Muscle layer of duodenum (tissue), 2 donors: ENCODE data around the gene CDC27.

Experiments used
- H3K27ac ChIP-seq: one replicate; pipeline ENCODE4 v1.7.0; 2013; ENCODE audit warnings: mild to moderate bottlenecking, low read length
- H3K27me3 ChIP-seq: one replicate; pipeline ENCODE4 v1.7.0; 2013; ENCODE audit warnings: low read depth, mild to moderate bottlenecking, control low read depth, low read length
- H3K36me3 ChIP-seq, 2 donors: one replicate each; pipeline ENCODE4 v1.7.0; 2013; ENCODE audit warnings: low read length in 2 of 2, control low read depth in 1 of 2, mild to moderate bottlenecking in 1 of 2; ENCODE audit not compliant: insufficient read depth in 2 of 2, control insufficient read depth in 1 of 2
- H3K4me1 ChIP-seq, 2 donors: one replicate each; pipeline ENCODE4 v1.7.0; 2013; ENCODE audit warnings: low read length in 2 of 2, mild to moderate bottlenecking in 2 of 2, control low read depth in 1 of 2, moderate library complexity in 1 of 2; ENCODE audit not compliant: insufficient read depth in 2 of 2, control insufficient read depth in 1 of 2
- H3K4me3 ChIP-seq, 2 donors: one replicate each; pipeline ENCODE4 v1.7.0; 2013; ENCODE audit warnings: low read length in 2 of 2, low read depth in 1 of 2, mild to moderate bottlenecking in 1 of 2
- H3K9me3 ChIP-seq, 2 donors: one replicate each; pipeline ENCODE4 v1.7.0; 2013; ENCODE audit warnings: low read length in 2 of 2, control low read depth in 1 of 2, mild to moderate bottlenecking in 1 of 2; ENCODE audit not compliant: control insufficient read depth in 1 of 2
- donor health status: healthy.

Gene CDC27

GRCh38 chr17:47205419-47205963 lies 16.4 kb upstream of the CDC27 start:
- H3K36me3 ChIP-seq, result no peaks in the 10 kb centered on the region
- no peaks in the 10 kb centered on the region for H3K27me3 ChIP-seq
- peak overlapping the region in 1 of 2 donors; percentile 2 for H3K4me3 ChIP-seq
- H3K27ac ChIP-seq, result peak overlapping the region; percentile 64
- peaks cover 9 to 14% of the 10 kb centered on the region in 2 donors for H3K4me1 ChIP-seq
- H3K9me3 ChIP-seq, result no peaks in the 10 kb centered on the region

GRCh38 chr17:47204722-47205418 lies 15.8 kb upstream of the CDC27 start:
- Histone ChIP-seq H3K36me3 (no peaks in the 10 kb centered on the region), H3K9me3 (no peaks in the 10 kb centered on the region), H3K27ac (peak overlapping the region; percentile 64), H3K4me1 (peaks cover 9 to 14% of the 10 kb centered on the region in 2 donors), H3K4me3 (peak overlapping the region in 1 of 2 donors; percentile 2), H3K27me3 (no peaks in the 10 kb centered on the region)

- Histone ChIP-seq H3K4me3 (peak overlapping the region in 1 of 2 donors; percentile 12), H3K36me3 (no peaks in the 10 kb centered on the region), H3K27ac (peak overlapping the region; percentile 64), H3K9me3 (no peaks in the 10 kb centered on the region), H3K27me3 (no peaks in the 10 kb centered on the region), H3K4me1 (peaks cover 9 to 14% of the 10 kb centered on the region in 2 donors)
Measured at GRCh38 chr17:47203984-47204721, 15.1 kb upstream of the CDC27 start.

- Histone ChIP-seq H3K4me3 (no peak overlapping the region), H3K4me1 (peaks cover 9 to 14% of the 10 kb centered on the region in 2 donors), H3K27ac (no peak overlapping the region), H3K9me3 (no peaks in the 10 kb centered on the region), H3K36me3 (no peaks in the 10 kb centered on the region), H3K27me3 (no peaks in the 10 kb centered on the region)
Measured at GRCh38 chr17:47201166-47201565, 12.1 kb upstream of the CDC27 start.

GRCh38 chr17:47200325-47200664 lies 11.2 kb upstream of the CDC27 start:
- H3K4me3 ChIP-seq, result no peak overlapping the region
- H3K36me3 ChIP-seq, result no peaks in the 10 kb centered on the region
- no peaks in the 10 kb centered on the region for H3K27me3 ChIP-seq
- H3K9me3 ChIP-seq, result no peaks in the 10 kb centered on the region
- H3K4me1 ChIP-seq, result peaks cover 7 to 9% of the 10 kb centered on the region in 2 donors
- H3K27ac ChIP-seq, result peak overlapping the region; percentile 27

- no peaks in the 10 kb centered on the region for H3K27me3 ChIP-seq
- H3K4me3 ChIP-seq, result no peak overlapping the region
- no peaks in the 10 kb centered on the region for H3K36me3 ChIP-seq
- peaks cover 2 to 9% of the 10 kb centered on the region in 2 donors for H3K4me1 ChIP-seq
- no peaks in the 10 kb centered on the region for H3K9me3 ChIP-seq
- H3K27ac ChIP-seq, result peak overlapping the region; percentile 27
Measured at GRCh38 chr17:47199627-47200324, 10.7 kb upstream of the CDC27 start.

GRCh38 chr17:47197821-47198220 lies 8.7 kb upstream of the CDC27 start:
- H3K27ac ChIP-seq, result no peak overlapping the region
- no peaks in the 10 kb centered on the region for H3K27me3 ChIP-seq
- H3K9me3 ChIP-seq, result no peaks in the 10 kb centered on the region
- no peaks in the 10 kb centered on the region for H3K4me1 ChIP-seq
- H3K36me3 ChIP-seq, result no peaks in the 10 kb centered on the region
- no peak overlapping the region for H3K4me3 ChIP-seq

GRCh38 chr17:47193931-47194511 lies 4.9 kb upstream of the CDC27 start:
- peaks cover 0 to 4% of the 10 kb centered on the region in 2 donors for H3K4me1 ChIP-seq
- no peaks in the 10 kb centered on the region for H3K27me3 ChIP-seq
- no peak overlapping the region for H3K27ac ChIP-seq
- H3K4me3 ChIP-seq, result no peak overlapping the region
- peaks cover 0 to under 1% of the 10 kb centered on the region in 2 donors for H3K36me3 ChIP-seq
- H3K9me3 ChIP-seq, result no peaks in the 10 kb centered on the region

GRCh38 chr17:47192554-47192953 lies 3.5 kb upstream of the CDC27 start:
- H3K27me3 ChIP-seq, result no peaks in the 10 kb centered on the region
- no peak overlapping the region for H3K27ac ChIP-seq
- peaks cover 0 to 5% of the 10 kb centered on the region in 2 donors for H3K4me1 ChIP-seq
- H3K9me3 ChIP-seq, result no peaks in the 10 kb centered on the region
- H3K4me3 ChIP-seq, result no peak overlapping the region
- peaks cover 0 to 9% of the 10 kb centered on the region in 2 donors for H3K36me3 ChIP-seq

GRCh38 chr17:47190770-47191169 lies 1.7 kb upstream of the CDC27 start:
- Histone ChIP-seq H3K4me3 (no peak overlapping the region), H3K27me3 (no peaks in the 10 kb centered on the region), H3K27ac (no peak overlapping the region), H3K36me3 (peaks cover 0 to 9% of the 10 kb centered on the region in 2 donors), H3K4me1 (peaks cover 6 to 22% of the 10 kb centered on the region in 2 donors), H3K9me3 (no peaks in the 10 kb centered on the region)

- Histone ChIP-seq H3K4me3 (no peak overlapping the region), H3K9me3 (no peaks in the 10 kb centered on the region), H3K36me3 (peaks cover 0 to 9% of the 10 kb centered on the region in 2 donors), H3K27me3 (no peaks in the 10 kb centered on the region), H3K4me1 (peaks cover 6 to 25% of the 10 kb centered on the region in 2 donors), H3K27ac (no peak overlapping the region)
Measured at GRCh38 chr17:47190243-47190642, 1.1 kb upstream of the CDC27 start.
